Transverse colon (tissue), 3 donors: ENCODE results near the gene RTN4RL1.

ENCODE experiments used
- POLR2A ChIP-seq: fragments of 450-650 bp; IDR thresholded peaks from one replicate; pipeline ENCODE4 v1.6.1; 2016; ENCODE audit warnings: antibody characterized with exemption, mild to moderate bottlenecking, moderate library complexity
- POLR2AphosphoS5 ChIP-seq, 3 donors: sonication (generic); formaldehyde crosslinking; IDR thresholded peaks; one replicate each; pipeline ENCODE4 v1.6.1; 2016; ENCODE audit warnings: antibody characterized with exemption in 3 of 3

DNA sequence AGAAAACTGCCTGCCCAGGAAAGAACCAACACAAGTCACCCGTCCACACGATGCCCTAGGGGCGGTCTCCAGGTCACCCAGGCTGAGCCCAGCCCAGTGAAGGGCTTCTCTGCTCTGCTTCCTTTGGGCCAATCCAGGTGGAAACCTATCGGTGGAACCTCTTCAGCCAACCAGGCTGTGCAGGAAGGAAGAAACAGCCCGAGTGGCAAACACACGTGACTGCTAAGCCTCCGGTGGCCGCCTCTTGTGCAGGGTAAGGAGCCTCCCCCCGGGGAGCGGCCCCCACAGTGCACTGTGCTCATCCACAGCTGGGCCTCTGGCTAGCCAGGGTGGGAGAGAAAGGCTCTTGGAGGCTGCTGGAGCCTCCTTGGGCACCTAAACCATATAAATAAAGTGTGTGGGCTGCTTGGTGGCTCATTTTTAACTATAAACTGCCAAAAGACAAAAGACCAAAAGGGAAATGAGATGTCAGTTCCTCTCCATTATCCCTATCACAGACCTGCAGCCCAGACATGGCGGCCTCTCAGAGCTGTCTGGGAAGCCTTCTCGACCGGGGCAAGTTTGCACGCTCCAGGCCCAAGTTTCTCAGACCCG lies 2.4 kb downstream of the RTN4RL1 start:
- TF ChIP-seq POLR2AphosphoS5 (IDR thresholded peaks at IDR 0.05) = no peak
- no peak for TF ChIP-seq POLR2A
